Measurements from ENCODE around the gene GNG3. TPM values are rescaled to one million over a fixed set of nuclear protein-coding genes. Genes with fewer than 3 reads are reported as not detected.

Gene GNG3
- total and polyA plus RNA-seq, 2 experiments from 2014 or later, result 0.23 to 1.2 TPM

DNA sequence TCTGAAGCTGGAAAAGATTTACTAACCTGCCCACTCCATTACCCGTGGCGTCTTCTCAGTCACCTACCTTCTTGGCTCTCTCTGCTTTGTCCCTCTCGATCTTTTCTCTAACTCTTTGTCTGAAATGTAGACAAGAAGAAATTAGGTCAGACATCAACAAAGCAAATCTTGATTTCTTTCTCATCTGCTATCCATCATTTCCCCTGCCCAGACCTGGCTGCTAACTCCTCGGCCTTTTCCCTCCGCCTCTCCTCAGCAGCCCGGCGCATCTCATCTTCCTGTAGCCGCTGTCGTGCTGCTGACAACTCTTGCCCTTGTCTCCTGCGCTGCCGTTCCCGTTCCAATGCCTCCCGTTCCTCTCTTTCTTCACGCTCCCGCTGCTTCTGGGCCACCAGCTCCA is 29.8 kb upstream of the GNG3 start:
- Histone ChIP-seq H3K4me1 (ENCODE audit: insufficient read depth) (peaks cover 21% of the 10 kb centered on the region), H3K27me3 (no peaks in the 10 kb centered on the region), H3K4me2 (peak overlapping the region; percentile 99), H3K9me3 (ENCODE audit: low read depth) (no peaks in the 10 kb centered on the region), H4K20me1 (ENCODE audit: insufficient read depth, poor library complexity, severe bottlenecking) (no peaks in the 10 kb centered on the region), H3K9me2 (replicated peaks; ENCODE audit: insufficient read depth) (no peaks in the 10 kb centered on the region), H3K36me3 (replicated peaks; ENCODE audit: insufficient read depth, low read depth) (no peaks in the 10 kb centered on the region), H3K4me3 (no peak overlapping the region), H3K27ac (peak overlapping the region; percentile 88), H2AFZ (no peak overlapping the region), H3K79me2 (peaks cover 46% of the 10 kb centered on the region)
- TF ChIP-seq EZH2 (IDR thresholded peaks at IDR 0.05; ENCODE audit: borderline replicate concordance), result no peak
- no peak for TF ChIP-seq EZH2phosphoT487 (IDR thresholded peaks at IDR 0.05; ENCODE audit: low read depth, severe bottlenecking, unreplicated experiment)
- TF ChIP-seq, protein P1, sequence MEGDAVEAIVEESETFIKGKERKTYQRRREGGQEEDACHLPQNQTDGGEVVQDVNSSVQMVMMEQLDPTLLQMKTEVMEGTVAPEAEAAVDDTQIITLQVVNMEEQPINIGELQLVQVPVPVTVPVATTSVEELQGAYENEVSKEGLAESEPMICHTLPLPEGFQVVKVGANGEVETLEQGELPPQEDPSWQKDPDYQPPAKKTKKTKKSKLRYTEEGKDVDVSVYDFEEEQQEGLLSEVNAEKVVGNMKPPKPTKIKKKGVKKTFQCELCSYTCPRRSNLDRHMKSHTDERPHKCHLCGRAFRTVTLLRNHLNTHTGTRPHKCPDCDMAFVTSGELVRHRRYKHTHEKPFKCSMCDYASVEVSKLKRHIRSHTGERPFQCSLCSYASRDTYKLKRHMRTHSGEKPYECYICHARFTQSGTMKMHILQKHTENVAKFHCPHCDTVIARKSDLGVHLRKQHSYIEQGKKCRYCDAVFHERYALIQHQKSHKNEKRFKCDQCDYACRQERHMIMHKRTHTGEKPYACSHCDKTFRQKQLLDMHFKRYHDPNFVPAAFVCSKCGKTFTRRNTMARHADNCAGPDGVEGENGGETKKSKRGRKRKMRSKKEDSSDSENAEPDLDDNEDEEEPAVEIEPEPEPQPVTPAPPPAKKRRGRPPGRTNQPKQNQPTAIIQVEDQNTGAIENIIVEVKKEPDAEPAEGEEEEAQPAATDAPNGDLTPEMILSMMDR (IDR thresholded peaks at IDR 0.05; ENCODE audit: poor library complexity), result no peak
- 94% methylated on average over 15 of the region's 15 CpGs for WGBS (ENCODE audit: low lambda C conversion rate, missing lambda C conversion rate)
- no peak for DNase-seq (ENCODE audit: low spot score)

DNA sequence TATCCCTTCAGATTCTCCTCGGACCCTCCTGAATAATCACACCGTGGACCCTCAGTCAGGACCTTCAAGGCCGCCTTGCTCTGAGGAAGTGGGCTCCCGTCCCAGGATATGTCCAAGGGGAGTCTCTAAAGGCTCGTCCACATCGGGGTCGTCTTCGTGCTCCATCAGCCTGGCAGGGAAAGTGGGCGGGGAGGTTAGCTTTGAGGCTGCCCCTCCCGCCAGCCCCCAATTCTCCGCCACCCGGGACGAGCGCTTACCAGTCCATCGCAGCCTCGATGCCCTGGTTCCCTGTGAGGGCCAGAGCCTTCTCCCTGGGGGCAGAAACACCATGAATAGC is 29.1 kb upstream of the GNG3 start:
- peak overlapping the region; percentile 78 for H3K4me3 ChIP-seq
- H3K4me2 ChIP-seq, result peak overlapping the region; percentile 99
- WGBS (ENCODE audit: low lambda C conversion rate, missing lambda C conversion rate), result 7% methylated on average over 15 of the region's 16 CpGs
- H3K9me3 ChIP-seq (ENCODE audit: low read depth), result no peaks in the 10 kb centered on the region
- TF ChIP-seq EZH2 (IDR thresholded peaks at IDR 0.05; ENCODE audit: borderline replicate concordance) (no peak), EZH2phosphoT487 (IDR thresholded peaks at IDR 0.05; ENCODE audit: low read depth, severe bottlenecking, unreplicated experiment) (no peak)
- TF ChIP-seq, protein P1 (IDR thresholded peaks at IDR 0.05; ENCODE audit: poor library complexity), result no peak
- H3K27ac ChIP-seq, result peak overlapping the region; percentile 88
- no peaks in the 10 kb centered on the region for H4K20me1 ChIP-seq (ENCODE audit: insufficient read depth, poor library complexity, severe bottlenecking)
- H2AFZ ChIP-seq, result peak overlapping the region; percentile 77
- H3K9me2 ChIP-seq (replicated peaks; ENCODE audit: insufficient read depth), result no peaks in the 10 kb centered on the region
- no peak for DNase-seq (ENCODE audit: low spot score)
- peaks cover 14% of the 10 kb centered on the region for H3K4me1 ChIP-seq (ENCODE audit: insufficient read depth)
- peaks cover 39% of the 10 kb centered on the region for H3K79me2 ChIP-seq
- H3K36me3 ChIP-seq (replicated peaks; ENCODE audit: insufficient read depth, low read depth), result no peaks in the 10 kb centered on the region
- H3K27me3 ChIP-seq, result no peaks in the 10 kb centered on the region

DNA sequence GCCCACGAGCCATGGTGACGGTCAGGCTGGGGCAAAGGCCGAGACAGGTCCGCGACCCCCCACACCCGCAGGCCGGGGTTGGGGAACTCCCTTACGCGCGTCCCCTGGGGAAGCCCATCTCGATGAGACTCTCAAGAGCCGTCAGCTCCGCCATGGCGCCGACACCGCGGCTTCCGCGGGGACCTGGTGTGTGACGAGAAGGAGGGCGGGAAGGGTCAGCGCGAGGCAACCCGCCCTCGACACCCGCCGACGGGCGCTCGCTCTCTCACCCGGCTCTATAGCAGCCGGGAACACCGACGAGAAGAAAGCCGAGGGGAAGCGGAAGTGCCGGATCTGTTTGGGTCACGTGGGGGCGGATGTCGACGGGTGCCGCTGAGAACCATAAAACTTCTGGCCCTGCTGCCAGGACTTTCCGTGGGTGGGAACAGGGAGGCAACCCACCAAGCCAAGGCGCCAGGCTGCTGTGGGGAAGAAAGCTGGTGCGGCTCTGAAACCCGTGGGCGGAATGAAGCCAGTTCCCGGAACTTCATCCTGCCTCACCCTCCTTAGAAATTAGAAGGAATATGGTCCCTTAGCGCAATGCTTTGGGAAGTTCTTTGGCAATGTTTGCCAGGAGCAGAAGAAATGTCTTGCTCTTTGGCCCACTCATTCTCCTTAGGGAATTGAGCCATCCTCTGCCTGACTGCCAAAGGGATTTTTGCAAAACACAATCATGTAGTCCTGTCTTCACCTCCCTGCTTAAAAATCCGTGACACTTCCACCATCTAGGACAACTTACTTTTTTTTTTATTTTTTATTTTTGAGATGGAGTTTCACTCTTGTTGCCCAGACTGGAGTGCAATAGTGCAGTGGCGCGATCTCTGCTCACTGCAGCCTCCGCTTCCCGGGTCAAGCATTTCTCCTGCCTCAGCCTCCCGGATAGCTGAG is 28.4 kb upstream of the GNG3 start, which contains the start of gene UBXN1:
Gene UBXN1, minus strand, starts transcription at position 304 of the 927 bp plus-strand sequence. Its CDS starts 150 bp downstream, at position 154.
- H3K4me2 ChIP-seq, result peak within 1 kb of the TSS; percentile 99
- WGBS (ENCODE audit: low lambda C conversion rate, missing lambda C conversion rate), result 12% methylated on average over 54 of the region's 55 CpGs
- H2AFZ ChIP-seq, result peak within 1 kb of the TSS; percentile 77
- H3K4me3 ChIP-seq, result peak within 1 kb of the TSS; percentile 78
- no peaks in the 10 kb centered on the region for H4K20me1 ChIP-seq (ENCODE audit: insufficient read depth, poor library complexity, severe bottlenecking)
- H3K27ac ChIP-seq, result peak within 1 kb of the TSS; percentile 88
- peak; percentile 94 for DNase-seq (ENCODE audit: low spot score)
- no peaks in the 10 kb centered on the region for H3K9me3 ChIP-seq (ENCODE audit: low read depth)
- H3K27me3 ChIP-seq, result no peaks in the 10 kb centered on the region
- peaks cover 13% of the 10 kb centered on the region for H3K4me1 ChIP-seq (ENCODE audit: insufficient read depth)
- TF ChIP-seq, protein P1 (IDR thresholded peaks at IDR 0.05; ENCODE audit: poor library complexity), result no peak
- no peak for TF ChIP-seq EZH2phosphoT487 (IDR thresholded peaks at IDR 0.05; ENCODE audit: low read depth, severe bottlenecking, unreplicated experiment)
- TF ChIP-seq EZH2 (IDR thresholded peaks at IDR 0.05; ENCODE audit: borderline replicate concordance), result no peak
- peaks cover 32% of the 10 kb centered on the region for H3K79me2 ChIP-seq
- H3K36me3 ChIP-seq (replicated peaks; ENCODE audit: insufficient read depth, low read depth), result no peaks in the 10 kb centered on the region
- H3K9me2 ChIP-seq (replicated peaks; ENCODE audit: insufficient read depth), result no peaks in the 10 kb centered on the region
